HG03135 (cell line): Measurements from ENCODE around the gene UBE2K.
"Not testable (repeated sequence)": the region's sequence is repeated elsewhere in the genome, so short reads cannot be mapped to it uniquely, and the experiment has no call there.

Source experiments
- ATAC-seq: cut with Tn5 transposase; IDR thresholded peaks from one replicate; pipeline ENCODE4 v1.9.1; 2021; ENCODE audit warnings: mild to moderate bottlenecking, moderate library complexity; ENCODE audit not compliant: unreplicated experiment

UBE2K gene

DNA sequence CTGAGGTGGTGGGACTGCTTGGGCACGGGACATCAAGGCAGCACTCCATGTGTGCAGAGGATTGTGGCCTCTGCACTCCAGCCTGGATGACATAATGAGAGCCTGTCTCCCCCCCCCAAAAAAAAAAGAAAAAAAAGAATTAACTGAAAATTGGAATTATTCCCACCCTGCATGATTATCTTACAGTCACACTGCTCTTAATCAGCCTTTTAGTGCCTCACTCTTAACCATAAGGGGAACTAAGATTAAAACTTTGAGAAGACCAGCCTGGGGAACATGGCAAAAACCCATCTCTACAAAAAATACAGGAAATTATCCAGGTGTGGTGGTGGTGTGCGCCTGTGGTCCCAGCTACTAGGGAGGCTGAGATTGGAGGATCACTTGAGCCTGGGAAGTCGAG lies 94.6 kb downstream of the UBE2K start:
- no peak for ATAC-seq

DNA sequence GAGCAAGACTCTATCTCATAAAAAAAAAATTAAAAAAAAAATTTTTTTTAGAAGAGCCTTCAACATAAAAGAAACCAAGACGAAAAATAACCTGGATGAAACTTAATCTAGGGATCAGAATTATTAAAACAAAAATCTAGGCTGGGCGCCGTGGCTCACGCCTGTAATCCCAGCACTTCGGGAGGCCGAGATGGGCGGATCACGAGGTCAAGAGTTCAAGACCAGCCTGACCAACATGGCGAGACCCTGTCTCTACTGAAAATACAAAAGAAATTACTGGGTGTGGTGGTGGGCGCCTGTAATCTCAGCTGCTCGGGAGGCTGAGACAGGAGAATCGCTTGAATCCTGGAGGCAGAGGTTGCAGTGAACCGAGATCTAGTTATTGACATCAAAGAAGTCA lies 95.0 kb downstream of the UBE2K start:
- ATAC-seq, result not testable (repeated sequence)

DNA sequence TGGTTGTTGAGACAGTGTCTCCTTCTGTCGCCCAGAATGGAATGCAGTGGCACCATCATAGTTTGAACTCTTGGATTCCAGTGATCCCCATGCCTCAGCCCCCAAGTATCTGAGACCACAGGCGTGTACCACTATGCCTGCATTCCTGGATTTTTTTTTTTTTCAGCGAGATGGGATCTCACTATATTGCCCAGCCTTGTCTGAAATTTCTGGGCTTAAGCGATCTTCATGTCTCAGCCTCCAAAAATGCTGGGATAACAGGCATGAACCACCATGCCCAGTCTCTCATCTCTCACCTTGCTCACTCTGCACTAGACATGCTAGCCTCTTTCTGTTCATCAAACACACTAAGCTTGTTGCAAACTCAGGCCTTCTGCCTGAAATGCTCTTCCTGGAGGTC lies 104.1 kb downstream of the UBE2K start:
- ATAC-seq, result no peak

DNA sequence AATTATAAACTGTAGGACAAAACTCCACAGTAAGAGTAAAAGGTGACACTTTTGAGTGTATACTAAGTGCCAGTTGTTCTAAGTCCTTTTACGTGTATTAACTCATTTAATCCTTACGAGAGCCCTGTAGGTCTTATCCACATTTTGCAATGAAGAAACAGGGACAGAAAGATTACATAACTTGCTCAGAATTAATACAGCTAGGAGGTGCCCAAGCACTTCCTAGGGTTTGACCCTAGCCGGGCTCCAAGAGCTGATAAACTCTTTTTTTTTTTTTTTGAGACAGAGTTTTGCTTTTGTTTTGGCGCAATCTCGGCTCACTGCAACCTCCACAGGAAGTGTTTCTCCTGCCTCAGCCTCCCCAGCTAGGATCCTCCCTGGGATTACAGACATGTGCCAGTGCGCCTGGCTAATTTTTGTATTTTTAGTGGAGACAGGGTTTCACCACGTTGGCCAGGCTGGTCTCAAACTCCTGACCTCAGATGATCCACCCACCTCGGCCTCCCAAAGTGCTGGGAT lies 110.4 kb downstream of the UBE2K start:
- ATAC-seq, result no peak

DNA sequence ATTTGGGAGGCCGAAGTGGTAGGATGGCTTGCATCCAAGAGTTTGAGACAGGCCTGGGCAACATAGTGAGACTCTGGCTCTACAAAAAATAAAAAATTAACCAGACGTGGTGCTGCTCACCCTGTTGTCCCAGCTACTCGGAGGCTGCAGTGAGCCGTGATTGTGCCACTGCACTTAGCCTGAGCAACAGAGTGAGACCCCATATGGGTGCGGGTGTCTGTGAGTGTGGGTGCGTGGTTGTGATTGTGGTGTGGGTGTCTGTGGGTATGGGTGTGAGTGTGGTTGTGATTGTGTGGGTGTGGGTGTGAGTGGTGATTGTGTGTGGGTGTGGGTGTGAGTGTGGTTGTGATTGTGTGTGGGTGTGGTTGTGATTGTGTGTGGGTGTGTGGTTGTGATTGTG lies 114.6 kb downstream of the UBE2K start:
- ATAC-seq, result no peak

DNA sequence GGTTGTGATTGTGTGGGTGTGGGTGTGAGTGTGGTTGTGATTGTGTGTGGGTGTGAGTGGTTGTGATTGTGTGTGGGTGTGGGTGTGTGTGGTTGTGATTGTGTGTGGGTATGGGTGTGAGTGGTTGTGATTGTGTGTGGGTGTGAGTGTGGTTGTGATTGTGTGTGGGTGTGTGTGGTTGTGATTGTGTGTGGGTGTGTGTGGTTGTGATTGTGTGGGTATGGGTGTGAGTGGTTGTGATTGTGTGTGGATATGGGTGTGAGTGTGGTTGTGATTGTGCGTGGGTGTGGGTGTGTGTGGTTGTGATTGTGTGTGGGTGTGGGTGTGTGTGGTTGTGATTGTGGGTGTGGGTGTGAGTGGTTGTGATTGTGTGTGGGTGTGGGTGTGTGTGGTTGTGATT lies 115.1 kb downstream of the UBE2K start:
- ATAC-seq, result not testable (repeated sequence)

DNA sequence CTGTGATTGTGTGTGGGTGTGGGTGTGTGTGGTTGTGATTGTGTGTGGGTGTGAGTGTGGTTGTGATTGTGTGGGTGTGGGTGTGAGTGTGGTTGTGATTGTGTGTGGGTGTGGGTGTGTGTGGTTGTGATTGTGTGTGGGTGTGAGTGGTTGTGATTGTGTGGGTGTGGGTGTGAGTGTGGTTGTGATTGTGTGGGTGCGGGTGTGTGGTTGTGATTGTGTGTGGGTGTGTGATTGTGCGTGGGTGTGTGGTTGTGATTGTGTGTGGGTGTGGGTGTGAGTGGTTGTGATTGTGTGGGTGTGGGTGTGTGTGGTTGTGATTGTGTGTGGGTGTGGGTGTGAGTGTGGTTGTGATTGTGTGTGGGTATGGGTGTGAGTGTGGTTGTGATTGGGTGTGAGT lies 115.8 kb downstream of the UBE2K start:
- ATAC-seq, result not testable (repeated sequence)

DNA sequence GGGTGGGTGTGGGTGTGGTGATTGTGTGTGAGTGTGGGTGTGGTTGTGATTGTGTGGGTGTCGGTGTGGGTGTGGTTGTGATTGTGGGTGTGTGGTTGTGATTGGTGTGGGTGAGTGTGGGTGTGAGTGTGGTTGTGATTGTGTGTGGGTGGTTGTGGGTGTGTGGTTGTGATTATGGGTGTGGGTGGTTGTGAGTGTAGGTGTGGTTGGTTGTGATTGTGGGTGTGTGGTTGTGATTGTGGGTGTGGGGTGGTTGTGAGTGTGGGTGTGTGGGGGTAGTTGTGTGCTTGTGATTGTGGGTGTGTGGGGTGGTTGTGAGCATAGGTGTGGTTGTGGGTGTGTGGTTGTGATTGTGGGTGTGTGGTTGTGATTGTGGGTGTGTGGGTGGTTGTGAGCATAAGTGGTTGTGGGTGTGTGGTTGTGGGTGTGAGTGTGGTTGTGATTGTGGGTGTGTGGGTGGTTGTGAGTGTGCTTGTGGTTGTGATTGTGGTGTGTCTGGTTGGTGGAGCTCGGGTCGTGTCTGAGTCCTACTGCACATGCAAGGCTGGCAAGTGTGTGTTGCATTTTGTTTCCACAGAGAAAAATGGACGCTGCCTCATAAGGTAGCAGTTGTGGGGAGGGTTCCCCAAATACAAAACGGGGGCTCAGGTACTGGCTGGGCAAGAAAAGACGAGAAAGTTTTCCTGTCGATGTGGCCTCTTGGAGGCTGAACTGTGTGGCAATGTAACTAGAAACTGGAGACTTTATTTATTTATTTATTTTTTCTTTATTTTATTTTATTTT lies 116.7 kb downstream of the UBE2K start:
- ATAC-seq, result no peak

DNA sequence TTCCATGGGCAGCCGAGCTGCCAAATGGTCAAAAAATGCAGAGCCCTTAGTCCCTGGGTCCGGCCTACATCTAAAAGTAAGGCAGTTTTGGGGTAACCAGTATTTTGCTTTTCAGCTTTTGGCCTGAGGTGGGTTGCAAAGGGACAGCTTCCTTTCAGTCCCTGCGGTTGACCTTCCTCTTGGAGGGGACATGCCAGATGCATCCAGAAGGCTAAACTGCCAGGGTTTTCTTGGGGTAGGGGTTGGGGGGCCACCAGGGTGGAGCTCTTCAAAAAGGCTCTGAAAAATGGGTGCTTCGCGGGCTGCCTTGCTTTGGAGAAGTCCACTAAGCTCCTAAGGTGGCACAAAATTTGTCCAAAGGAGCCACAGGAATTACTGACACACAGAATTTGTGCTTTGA lies 120.7 kb downstream of the UBE2K start:
- no peak for ATAC-seq

DNA sequence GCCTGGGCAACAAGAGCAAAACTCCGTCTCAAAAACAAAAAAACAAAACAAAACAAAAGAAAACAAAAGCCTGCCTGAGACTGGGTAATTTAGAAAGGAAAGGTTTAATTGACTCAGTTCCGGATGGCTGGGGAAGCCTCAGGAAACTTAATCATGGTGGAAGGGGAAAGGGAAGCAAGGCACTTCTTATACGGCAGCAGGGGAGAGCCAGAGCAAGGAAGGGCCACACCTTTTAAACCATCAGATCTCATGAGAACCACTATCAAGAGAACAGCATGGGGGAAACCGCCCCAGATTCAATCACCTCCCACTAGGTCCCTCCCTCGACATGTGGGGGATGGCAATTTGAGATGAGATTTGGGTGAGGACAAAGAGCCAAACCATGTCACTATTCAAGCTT lies 122.2 kb downstream of the UBE2K start:
- ATAC-seq, result no peak

DNA sequence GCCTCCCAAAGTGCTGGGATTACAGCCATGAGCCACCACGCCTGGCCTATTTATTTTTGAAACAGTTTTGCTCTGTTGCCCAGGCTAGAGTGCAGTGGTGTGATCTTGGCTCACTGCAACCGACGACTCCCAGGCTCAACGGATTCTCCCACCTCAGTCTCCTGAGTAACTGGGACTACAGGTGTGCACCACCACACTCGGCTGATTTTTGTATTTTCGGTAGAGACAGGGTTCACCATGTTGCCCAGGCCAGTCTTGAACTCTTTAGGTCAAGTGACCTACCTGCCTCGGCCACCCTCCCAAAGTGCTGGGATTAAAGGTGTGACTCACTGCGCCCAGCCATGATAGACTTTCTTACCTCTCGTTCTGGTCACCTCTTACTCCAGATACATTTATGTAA lies 124.0 kb downstream of the UBE2K start:
- no peak for ATAC-seq

DNA sequence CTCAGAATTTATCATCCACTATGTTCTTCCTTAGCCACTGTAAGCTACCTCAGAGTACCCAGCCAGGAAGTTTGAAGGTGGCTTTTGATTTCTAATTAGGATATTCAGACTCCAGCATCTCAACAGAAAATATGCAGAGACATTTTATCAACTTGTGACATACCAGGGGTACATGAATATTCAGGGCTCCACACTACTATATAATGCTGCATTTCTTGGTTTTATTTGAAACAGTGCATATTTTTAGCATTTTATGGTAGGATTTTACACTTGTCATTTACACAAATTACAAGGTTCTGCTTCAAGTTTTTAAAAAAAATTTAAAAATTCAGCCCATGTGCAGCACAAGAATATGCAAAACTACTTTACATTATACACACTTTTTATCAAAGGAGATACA lies 124.7 kb downstream of the UBE2K start:
- no peak for ATAC-seq

DNA sequence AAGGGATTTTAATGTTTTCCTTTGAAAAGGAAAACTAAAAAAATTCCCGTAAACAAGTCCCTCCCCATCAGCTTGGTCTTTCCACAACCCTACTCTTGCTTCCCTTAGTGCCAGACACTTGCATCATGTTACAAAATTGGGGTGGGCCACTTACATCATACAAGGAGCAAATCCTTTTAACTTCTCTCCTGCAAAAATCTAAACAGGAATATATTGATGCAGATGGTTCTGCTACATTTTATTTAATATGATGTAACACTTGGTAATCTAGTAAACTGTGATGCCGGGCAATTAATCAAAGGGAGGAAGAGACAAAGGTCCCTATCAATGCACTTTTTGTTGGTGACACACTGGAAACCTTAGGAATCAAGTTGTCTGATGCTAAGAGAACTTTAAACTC lies 125.3 kb downstream of the UBE2K start:
- ATAC-seq, result no peak

DNA sequence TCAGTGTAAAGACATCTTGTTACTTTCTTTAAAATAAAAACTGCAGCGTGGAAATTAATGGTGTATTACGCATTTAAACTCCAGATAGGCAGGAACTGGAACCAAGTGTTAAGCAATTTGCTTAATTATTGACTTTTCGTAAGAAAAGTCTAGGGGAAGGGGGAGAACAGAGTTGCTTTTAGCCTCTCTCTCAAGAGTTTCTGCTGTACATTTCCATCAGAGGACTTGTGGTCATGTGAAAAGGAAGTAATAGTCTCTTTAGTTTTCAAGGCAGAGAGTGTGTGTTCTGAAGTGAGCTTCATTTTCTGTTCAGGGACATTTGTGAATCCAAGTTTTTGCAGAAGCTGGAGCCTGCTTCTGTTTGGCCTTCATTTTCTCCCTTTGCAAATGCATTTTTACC lies 127.2 kb downstream of the UBE2K start:
- no peak for ATAC-seq

DNA sequence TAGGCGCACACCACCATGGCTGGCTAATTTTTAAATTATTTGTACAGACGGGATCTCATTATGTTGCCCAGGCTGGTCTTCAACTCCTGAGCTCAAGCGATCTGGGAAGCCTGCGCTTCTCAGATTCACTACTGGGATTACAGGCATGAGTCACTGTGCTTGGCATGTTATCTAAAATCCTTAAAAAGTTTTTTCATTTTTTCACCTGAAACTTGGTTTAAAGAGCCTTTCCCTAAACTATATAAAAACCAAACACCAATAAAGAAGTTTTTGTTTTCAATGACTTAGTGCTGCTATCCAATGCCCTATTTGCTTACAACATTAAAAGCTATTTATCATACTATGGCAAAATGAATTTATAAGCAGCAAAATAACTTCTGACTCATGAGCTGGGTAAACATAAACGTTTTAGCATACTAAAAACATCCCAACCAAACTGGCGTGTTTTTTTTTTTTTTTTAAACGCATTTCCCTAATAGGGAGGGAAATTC lies 127.8 kb downstream of the UBE2K start:
- no peak for ATAC-seq
